H9 (cell line): Measurements from ENCODE around the gene GMPR. TPM values are rescaled to one million over a fixed set of nuclear protein-coding genes. Genes with fewer than 3 reads are reported as not detected.

Experiments
- DNase-seq: peaks from one replicate; pipeline ENCODE4 v3.0.0-alpha.2; 2017
- H2AFZ ChIP-seq: one replicate; pipeline ENCODE4 v1.6.1; 2013; ENCODE audit warnings: mild to moderate bottlenecking, low read length, control low read depth, moderate library complexity
- H2AK5ac ChIP-seq: 2 replicates; pipeline ENCODE4 v1.6.1; 2013; ENCODE audit warnings: low read length, control low read depth, mixed read lengths; ENCODE audit not compliant: insufficient read length
- H2BK120ac ChIP-seq: one replicate; pipeline ENCODE4 v1.6.1; 2013; ENCODE audit warnings: low read depth, mild to moderate bottlenecking, low read length, control low read depth, inconsistent platforms; ENCODE audit not compliant: poor library complexity, severe bottlenecking
- H2BK12ac ChIP-seq: 2 replicates; pipeline ENCODE4 v1.6.1; 2013; ENCODE audit warnings: low read length, control low read depth, mixed read lengths, low read depth; ENCODE audit not compliant: insufficient read length
- H2BK15ac ChIP-seq: 2 replicates; pipeline ENCODE4 v1.6.1; 2013; ENCODE audit warnings: low read depth, low read length, control low read depth
- H2BK20ac ChIP-seq: one replicate; pipeline ENCODE4 v1.6.1; 2013; ENCODE audit warnings: low read depth, mild to moderate bottlenecking, low read length, control low read depth, inconsistent platforms; ENCODE audit not compliant: poor library complexity, severe bottlenecking
- H2BK5ac ChIP-seq: 2 replicates; pipeline ENCODE4 v1.6.1; 2013; ENCODE audit warnings: low read length, control low read depth, mixed read lengths; ENCODE audit not compliant: insufficient read length
- H3K14ac ChIP-seq: 2 replicates; pipeline ENCODE4 v1.6.1; 2013; ENCODE audit warnings: low read length, control low read depth; ENCODE audit not compliant: insufficient read depth
- H3K18ac ChIP-seq: 2 replicates; pipeline ENCODE4 v1.6.1; 2013; ENCODE audit warnings: low read depth, mild to moderate bottlenecking, mixed read lengths, low read length, control low read depth; ENCODE audit not compliant: insufficient read length
- H3K23ac ChIP-seq: 2 replicates; pipeline ENCODE4 v1.6.1; 2013; ENCODE audit warnings: low read length, control low read depth, mixed read lengths, low read depth; ENCODE audit not compliant: insufficient read length
- H3K23me2 ChIP-seq: 2 replicates; pipeline ENCODE4 v1.6.1; 2013; ENCODE audit warnings: low read depth, mild to moderate bottlenecking, mixed read lengths, low read length, control low read depth; ENCODE audit not compliant: insufficient read length, poor library complexity, severe bottlenecking
- H3K27ac ChIP-seq: 2 replicates; pipeline ENCODE4 v1.5.1; 2013; ENCODE audit warnings: low read length, control low read depth, mixed read lengths, low read depth; ENCODE audit not compliant: insufficient read length
- H3K27me3 ChIP-seq: 2 replicates; pipeline ENCODE4 v1.6.1; 2013; ENCODE audit warnings: low read length, control low read depth, inconsistent platforms; ENCODE audit not compliant: insufficient read depth
- H3K4ac ChIP-seq: 2 replicates; pipeline ENCODE4 v1.6.1; 2013; ENCODE audit warnings: low read depth, mild to moderate bottlenecking, control low read depth, inconsistent platforms, low read length, moderate library complexity
- H3K4me1 ChIP-seq: 2 replicates; pipeline ENCODE4 v1.6.1; 2013; ENCODE audit warnings: low read length, control low read depth, inconsistent platforms; ENCODE audit not compliant: insufficient read depth
- H3K4me2 ChIP-seq: 2 replicates; pipeline ENCODE4 v1.6.1; 2013; ENCODE audit warnings: low read length, control low read depth, mixed read lengths; ENCODE audit not compliant: insufficient read length, insufficient read depth
- H3K56ac ChIP-seq: 2 replicates; pipeline ENCODE4 v1.6.1; 2013; ENCODE audit warnings: low read depth, mild to moderate bottlenecking, mixed read lengths, low read length, control low read depth; ENCODE audit not compliant: insufficient read length
- H3K79me1 ChIP-seq: 2 replicates; pipeline ENCODE4 v1.6.1; 2013; ENCODE audit warnings: low read depth, mild to moderate bottlenecking, moderate library complexity, low read length, control low read depth, inconsistent platforms; ENCODE audit not compliant: insufficient read depth, poor library complexity, severe bottlenecking
- H3K79me2 ChIP-seq: 2 replicates; pipeline ENCODE4 v1.6.1; 2013; ENCODE audit warnings: low read length, control low read depth, inconsistent platforms; ENCODE audit not compliant: insufficient read depth
- H3K9ac ChIP-seq: 2 replicates; pipeline ENCODE4 v1.6.1; 2013; ENCODE audit warnings: low read length, control low read depth, mixed read lengths; ENCODE audit not compliant: insufficient read length; ENCODE audit errors: extremely low read depth
- H3K9me3 ChIP-seq: one replicate; pipeline ENCODE4 v1.6.1; 2013; ENCODE audit warnings: low read depth, low read length, inconsistent platforms; ENCODE audit not compliant: control insufficient read depth
- H3T11ph ChIP-seq: one replicate; pipeline ENCODE4 v1.6.1; 2013; ENCODE audit warnings: mild to moderate bottlenecking, low read length, control low read depth, inconsistent platforms
- H4K20me1 ChIP-seq: one replicate; pipeline ENCODE4 v1.6.1; 2013; ENCODE audit not compliant: control insufficient read depth, insufficient read length, insufficient read depth
- H4K5ac ChIP-seq: 2 replicates; pipeline ENCODE4 v1.6.1; 2013; ENCODE audit warnings: low read depth, mild to moderate bottlenecking, mixed read lengths, low read length, control low read depth; ENCODE audit not compliant: insufficient read length
- H4K8ac ChIP-seq: replicated peaks from 2 replicates; pipeline ENCODE4 v1.6.1; 2013; ENCODE audit warnings: low read length, control low read depth, mixed read lengths, low read depth; ENCODE audit not compliant: insufficient read length
- H4K91ac ChIP-seq: 2 replicates; pipeline ENCODE4 v1.6.1; 2013; ENCODE audit warnings: low read depth, mild to moderate bottlenecking, moderate library complexity, mixed read lengths, low read length, control low read depth; ENCODE audit not compliant: insufficient read length
- H3K27ac Mint-ChIP-seq, 3 experiments: 2 replicates in 2 of 3; 3 replicates in 1 of 3; pipeline ENCODE4 v1.8.0; 2020 to 2021; ENCODE audit warnings: mixed read lengths in 3 of 3, mild to moderate bottlenecking in 1 of 3, moderate library complexity in 1 of 3
- H3K27me3 Mint-ChIP-seq: 2 replicates; pipeline ENCODE4 v1.8.0; 2021; ENCODE audit warnings: low read depth, mild to moderate bottlenecking, moderate library complexity, mixed read lengths
- H3K36me3 Mint-ChIP-seq, 3 experiments: 2 replicates in 2 of 3; 3 replicates in 1 of 3; pipeline ENCODE4 v1.8.0; 2020 to 2021; ENCODE audit warnings: low read depth in 3 of 3, mixed read lengths in 3 of 3; ENCODE audit not compliant: insufficient read depth in 1 of 3
- H3K4me1 Mint-ChIP-seq, 2 experiments: 2 replicates each; pipeline ENCODE4 v1.8.0; 2020; ENCODE audit warnings: mixed read lengths in 2 of 2
- H3K4me3 Mint-ChIP-seq, 2 experiments: 2 replicates in 1 of 2; 3 replicates in 1 of 2; pipeline ENCODE4 v1.8.0; 2020 to 2021; ENCODE audit warnings: mild to moderate bottlenecking in 2 of 2, mixed read lengths in 2 of 2, moderate library complexity in 1 of 2
- H3K9me3 Mint-ChIP-seq, 2 experiments: 2 replicates in 1 of 2; 3 replicates in 1 of 2; pipeline ENCODE4 v1.8.0; 2020; ENCODE audit warnings: mild to moderate bottlenecking in 2 of 2, mixed read lengths in 2 of 2, moderate library complexity in 1 of 2
- CTCF ChIP-seq: fragments of 200-600 bp; sonication (generic); conservative IDR thresholded peaks from 3 replicates; pipeline ENCODE4 v1.8.0; 2021; ENCODE audit warnings: antibody characterized with exemption, mild to moderate bottlenecking
- WGBS: extraction: QIAGEN DNeasy Blood & Tissue Kit; methylation state at CpG from one replicate; pipeline ENCODE4 v1.1.7; 2013; ENCODE audit warnings: missing lambda C conversion rate, low lambda C conversion rate, mixed read lengths; ENCODE audit not compliant: insufficient read length; ENCODE audit errors: extremely low coverage; 5-methylcytosine and 5-hydroxymethylcytosine counted together
- total RNA-seq: library from RNA; stranded (reverse); gene quantifications from 2 replicates; pipeline ENCODE4 v1.2.1, GENCODE V29; 2021

The GMPR gene
- total RNA-seq, 1 experiment from 2014 or later = 0.70 TPM

- H3K79me2 ChIP-seq = no peaks in the 10 kb centered on the region
- WGBS = no CpG with 5 or more reads among the region's 4 CpGs
- no peak overlapping the region for H3T11ph ChIP-seq
Observed at GRCh38 chr6:16314296-16314695, 75.9 kb downstream of the GMPR start.

More at GRCh38 chr6:16314296-16314695, 75.9 kb downstream of the GMPR start:
- Histone ChIP-seq H2BK12ac (no peak overlapping the region), H3K18ac (no peak overlapping the region), H2BK120ac (no peak overlapping the region), H4K20me1 (no peaks in the 10 kb centered on the region), H3K27ac (no peak overlapping the region), H3K9me3 (no peaks in the 10 kb centered on the region), H3K27me3 (no peaks in the 10 kb centered on the region), H4K8ac (no peak overlapping the region), H3K56ac (no peak overlapping the region), H3K14ac (no peak overlapping the region), H3K23ac (no peak overlapping the region), H3K23me2 (no peaks in the 10 kb centered on the region), H3K4ac (no peak overlapping the region), H3K4me1 (no peaks in the 10 kb centered on the region), H2AK5ac (no peak overlapping the region), H4K5ac (no peak overlapping the region), H2AFZ (no peak overlapping the region), H4K91ac (no peak overlapping the region), H3K79me1 (no peaks in the 10 kb centered on the region), H3K4me2 (no peak overlapping the region), H3K9ac (no peak overlapping the region), H2BK20ac (no peak overlapping the region), H2BK5ac (no peak overlapping the region), H2BK15ac (no peak overlapping the region)
- no peak for TF ChIP-seq CTCF
- Mint-ChIP-seq H3K36me3 (no peaks in the 10 kb centered on the region), H3K4me3 (no peak overlapping the region), H3K27me3 (no peaks in the 10 kb centered on the region; the same call in none of the 2 replicates), H3K9me3 (no peaks in the 10 kb centered on the region), H3K4me1 (peaks cover 6 to 9% of the 10 kb centered on the region in 2 experiments), H3K27ac (no peak overlapping the region)
- DNase-seq = no peak
